ENCODE results near the gene INAFM2. TPM values are rescaled to one million over a fixed set of nuclear protein-coding genes. Genes with fewer than 3 reads are reported as not detected.

Gene INAFM2
- total RNA-seq, 1 donor from 2014 or later = 23.6 TPM

- peaks cover 57% of the 10 kb centered on the region for H3K27me3 Mint-ChIP-seq
- no peak for DNase-seq (ENCODE audit: extremely low spot score, unreplicated experiment)
- H3K9me3 Mint-ChIP-seq = no peaks in the 10 kb centered on the region
- H3K36me3 Mint-ChIP-seq = no peaks in the 10 kb centered on the region
- peaks cover 35% of the 10 kb centered on the region for H3K4me1 Mint-ChIP-seq (ENCODE audit: unreplicated experiment)
- H3K27ac Mint-ChIP-seq = no peak overlapping the region
- TF ChIP-seq, protein P1, sequence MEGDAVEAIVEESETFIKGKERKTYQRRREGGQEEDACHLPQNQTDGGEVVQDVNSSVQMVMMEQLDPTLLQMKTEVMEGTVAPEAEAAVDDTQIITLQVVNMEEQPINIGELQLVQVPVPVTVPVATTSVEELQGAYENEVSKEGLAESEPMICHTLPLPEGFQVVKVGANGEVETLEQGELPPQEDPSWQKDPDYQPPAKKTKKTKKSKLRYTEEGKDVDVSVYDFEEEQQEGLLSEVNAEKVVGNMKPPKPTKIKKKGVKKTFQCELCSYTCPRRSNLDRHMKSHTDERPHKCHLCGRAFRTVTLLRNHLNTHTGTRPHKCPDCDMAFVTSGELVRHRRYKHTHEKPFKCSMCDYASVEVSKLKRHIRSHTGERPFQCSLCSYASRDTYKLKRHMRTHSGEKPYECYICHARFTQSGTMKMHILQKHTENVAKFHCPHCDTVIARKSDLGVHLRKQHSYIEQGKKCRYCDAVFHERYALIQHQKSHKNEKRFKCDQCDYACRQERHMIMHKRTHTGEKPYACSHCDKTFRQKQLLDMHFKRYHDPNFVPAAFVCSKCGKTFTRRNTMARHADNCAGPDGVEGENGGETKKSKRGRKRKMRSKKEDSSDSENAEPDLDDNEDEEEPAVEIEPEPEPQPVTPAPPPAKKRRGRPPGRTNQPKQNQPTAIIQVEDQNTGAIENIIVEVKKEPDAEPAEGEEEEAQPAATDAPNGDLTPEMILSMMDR (conservative IDR thresholded peaks at IDR 0.05) = no peak
- no peak overlapping the region for H3K4me3 Mint-ChIP-seq
These were observed 41.7 kb upstream of the INAFM2 start for GRCh38 chr15:40281801-40282146.

- no peaks in the 10 kb centered on the region for H3K36me3 Mint-ChIP-seq
- TF ChIP-seq, protein P1 (conservative IDR thresholded peaks at IDR 0.05) = peak; percentile 52
- DNase-seq (ENCODE audit: extremely low spot score, unreplicated experiment) = no peak
- no peak overlapping the region for H3K27ac Mint-ChIP-seq
- H3K9me3 Mint-ChIP-seq = no peaks in the 10 kb centered on the region
- peaks cover 59% of the 10 kb centered on the region for H3K27me3 Mint-ChIP-seq
- H3K4me3 Mint-ChIP-seq = peak overlapping the region; percentile 65
- H3K4me1 Mint-ChIP-seq (ENCODE audit: unreplicated experiment) = peaks cover 34% of the 10 kb centered on the region
These were observed 41.2 kb upstream of the INAFM2 start for GRCh38 chr15:40282147-40282868.

DNA sequence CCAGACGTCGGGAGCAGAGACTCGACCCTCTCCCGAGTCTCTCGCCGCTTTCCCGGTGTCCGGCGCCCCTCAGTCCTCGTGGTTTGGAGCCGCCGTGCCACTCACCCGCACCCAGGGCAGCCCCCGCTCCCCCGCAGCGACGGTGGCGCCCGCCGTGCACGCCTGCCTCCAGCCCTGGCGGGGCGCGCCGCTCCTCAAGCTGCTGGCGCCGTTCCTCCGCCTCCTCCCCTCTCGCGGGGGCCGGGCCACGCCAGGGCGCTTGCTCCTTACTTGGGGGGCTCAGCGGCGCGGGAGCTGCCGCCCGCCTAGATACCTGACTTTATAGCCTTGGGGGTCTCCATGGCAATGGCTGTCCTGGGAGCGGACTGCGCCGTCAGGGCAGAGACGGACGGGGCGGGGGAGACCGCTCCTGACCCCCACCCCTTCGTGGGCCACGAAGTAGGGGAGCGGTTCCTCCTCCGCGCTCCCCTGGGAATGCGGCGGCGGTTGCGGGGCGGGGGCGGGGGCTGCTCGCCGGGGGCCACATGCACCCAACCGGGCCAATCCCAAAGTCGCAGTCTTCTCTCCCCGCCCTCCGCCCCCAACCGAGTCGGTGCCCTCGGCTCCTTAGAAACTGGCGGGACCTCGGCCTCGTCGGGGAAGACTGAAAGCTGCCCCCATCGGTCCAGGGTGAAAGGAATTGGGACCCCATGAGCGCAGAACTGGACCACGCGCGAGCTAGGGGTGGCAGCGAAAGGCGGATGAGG, 40.5 kb upstream of the INAFM2 start, which contains the start of gene ANKRD63:
Gene ANKRD63 (minus strand): TSS at position 196 of the 746 bp plus-strand sequence. CDS start 478 bp downstream, outside the sequence.
- no peak for DNase-seq (ENCODE audit: extremely low spot score, unreplicated experiment)
- TF ChIP-seq, protein P1 (conservative IDR thresholded peaks at IDR 0.05) = no peak
- Mint-ChIP-seq H3K9me3 (no peaks in the 10 kb centered on the region), H3K4me1 (ENCODE audit: unreplicated experiment) (peaks cover 32% of the 10 kb centered on the region), H3K27me3 (peaks cover 65% of the 10 kb centered on the region), H3K4me3 (peak within 1 kb of the TSS; percentile 65), H3K36me3 (no peaks in the 10 kb centered on the region), H3K27ac (no peak within 1 kb of the TSS)

DNA sequence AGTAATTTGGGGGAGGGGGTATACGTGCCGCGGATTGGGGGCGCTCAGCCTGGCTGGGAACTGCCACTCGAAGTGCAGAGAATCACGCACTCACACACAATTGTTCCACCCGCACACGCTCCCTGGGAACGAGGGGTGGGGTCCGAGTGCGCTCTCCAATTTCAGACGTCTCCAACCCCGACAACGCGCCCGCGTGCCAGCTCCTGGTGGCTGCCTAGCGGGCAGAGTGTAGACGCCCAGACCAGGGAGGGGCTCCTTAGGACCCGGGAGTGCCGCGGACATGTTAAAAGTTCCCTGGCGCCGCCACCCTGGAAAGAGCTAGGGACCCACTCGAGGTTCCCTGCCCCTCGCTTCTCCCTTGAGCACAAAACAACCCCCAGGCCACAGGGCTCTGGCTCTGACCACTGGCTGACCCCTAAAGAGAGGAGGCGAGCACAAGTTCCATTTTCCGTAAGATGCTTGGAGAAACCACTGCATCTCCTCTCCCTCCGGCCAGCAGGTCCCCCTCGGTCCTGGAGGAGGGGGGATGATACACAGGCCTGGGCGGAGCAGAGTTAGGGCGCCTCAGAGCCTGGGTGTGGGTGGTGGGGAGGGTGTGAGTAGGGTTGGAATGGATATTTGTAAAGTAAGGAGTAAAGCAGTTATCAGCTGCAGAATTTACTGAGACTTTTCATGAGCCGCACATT, 39.7 kb upstream of the INAFM2 start:
- Mint-ChIP-seq H3K27ac (no peak overlapping the region), H3K27me3 (peaks cover 60% of the 10 kb centered on the region), H3K4me3 (no peak overlapping the region), H3K9me3 (no peaks in the 10 kb centered on the region), H3K4me1 (ENCODE audit: unreplicated experiment) (peaks cover 26% of the 10 kb centered on the region), H3K36me3 (no peaks in the 10 kb centered on the region)
- TF ChIP-seq, protein P1 (conservative IDR thresholded peaks at IDR 0.05) = no peak
- DNase-seq (ENCODE audit: extremely low spot score, unreplicated experiment) = no peak

GRCh38 chr15:40285151-40285550, 38.3 kb upstream of the INAFM2 start:
- H3K9me3 Mint-ChIP-seq = no peaks in the 10 kb centered on the region
- TF ChIP-seq, protein P1 (conservative IDR thresholded peaks at IDR 0.05) = no peak
- no peak for DNase-seq (ENCODE audit: extremely low spot score, unreplicated experiment)
- peaks cover 28% of the 10 kb centered on the region for H3K4me1 Mint-ChIP-seq (ENCODE audit: unreplicated experiment)
- H3K36me3 Mint-ChIP-seq = no peaks in the 10 kb centered on the region
- H3K27ac Mint-ChIP-seq = peak overlapping the region; percentile 61
- H3K4me3 Mint-ChIP-seq = peak overlapping the region; percentile 76
- peaks cover 59% of the 10 kb centered on the region for H3K27me3 Mint-ChIP-seq

Measured in type B pancreatic cell (in vitro differentiated cells).